ENCODE data around the gene C19orf67.

Gene C19orf67

GRCh38 chr19:14107581-14108461 lies 22.2 kb upstream of the C19orf67 start:
- DNase-seq: no peak

- DNase-seq: no peak
Measured at GRCh38 chr19:14106840-14107239, 21.3 kb upstream of the C19orf67 start.

- no peak for DNase-seq
Measured at GRCh38 chr19:14105680-14106079, 20.1 kb upstream of the C19orf67 start.

DNA sequence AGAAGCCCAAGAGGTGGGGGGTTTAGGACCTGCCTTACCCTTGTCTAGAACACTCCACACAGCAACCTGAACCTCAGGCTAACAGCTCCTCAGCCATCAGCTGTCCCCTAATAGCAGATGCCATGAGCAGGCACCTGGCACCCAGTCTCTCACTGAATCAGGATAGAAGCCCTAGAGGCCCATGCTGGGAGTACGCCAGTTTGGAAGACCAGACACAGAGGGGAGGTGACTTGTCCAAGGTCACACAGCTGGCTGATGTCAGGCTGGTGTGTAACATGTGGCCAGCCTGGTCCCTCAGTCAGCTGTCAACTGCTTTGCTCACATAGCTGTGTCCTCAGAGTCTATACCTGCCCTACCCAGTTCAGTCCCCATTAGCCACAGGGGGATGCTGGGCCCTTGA lies 17.7 kb upstream of the C19orf67 start:
- DNase-seq: no peak

- DNase-seq: no peak
Measured at GRCh38 chr19:14102756-14103155, 17.2 kb upstream of the C19orf67 start.

DNA sequence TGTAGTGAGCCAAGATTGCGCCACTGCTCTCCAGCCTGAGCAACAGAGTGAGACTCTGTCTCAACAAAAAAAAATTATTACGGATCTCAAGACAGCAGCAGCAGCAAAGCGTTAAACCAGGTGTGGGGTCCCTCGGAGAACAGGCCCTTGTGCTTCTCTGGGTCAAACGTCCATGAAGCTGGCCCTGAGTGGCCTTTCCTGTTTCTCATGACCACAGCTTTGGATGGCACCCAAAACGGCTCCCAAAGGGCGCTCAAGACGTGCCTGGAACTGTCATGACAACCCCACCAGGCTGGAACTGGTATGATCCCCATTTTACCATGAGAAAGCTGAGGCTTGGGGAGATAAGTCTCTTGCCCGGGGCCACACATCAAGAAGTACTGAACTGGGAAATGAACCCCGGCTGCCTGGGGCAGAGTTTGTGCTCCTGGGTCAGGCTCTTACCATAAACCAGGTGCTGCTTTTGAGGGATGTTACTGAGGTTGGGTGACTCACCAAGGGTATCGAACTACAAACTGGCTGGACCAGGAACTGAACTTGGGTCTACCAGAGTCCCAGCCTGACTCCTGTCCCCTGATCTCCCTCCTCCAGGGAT lies 16.6 kb upstream of the C19orf67 start:
- DNase-seq: no peak

GRCh38 chr19:14101003-14101545 lies 15.5 kb upstream of the C19orf67 start:
- DNase-seq: no peak

GRCh38 chr19:14097532-14098151 lies 12.1 kb upstream of the C19orf67 start:
- no peak for DNase-seq

DNA sequence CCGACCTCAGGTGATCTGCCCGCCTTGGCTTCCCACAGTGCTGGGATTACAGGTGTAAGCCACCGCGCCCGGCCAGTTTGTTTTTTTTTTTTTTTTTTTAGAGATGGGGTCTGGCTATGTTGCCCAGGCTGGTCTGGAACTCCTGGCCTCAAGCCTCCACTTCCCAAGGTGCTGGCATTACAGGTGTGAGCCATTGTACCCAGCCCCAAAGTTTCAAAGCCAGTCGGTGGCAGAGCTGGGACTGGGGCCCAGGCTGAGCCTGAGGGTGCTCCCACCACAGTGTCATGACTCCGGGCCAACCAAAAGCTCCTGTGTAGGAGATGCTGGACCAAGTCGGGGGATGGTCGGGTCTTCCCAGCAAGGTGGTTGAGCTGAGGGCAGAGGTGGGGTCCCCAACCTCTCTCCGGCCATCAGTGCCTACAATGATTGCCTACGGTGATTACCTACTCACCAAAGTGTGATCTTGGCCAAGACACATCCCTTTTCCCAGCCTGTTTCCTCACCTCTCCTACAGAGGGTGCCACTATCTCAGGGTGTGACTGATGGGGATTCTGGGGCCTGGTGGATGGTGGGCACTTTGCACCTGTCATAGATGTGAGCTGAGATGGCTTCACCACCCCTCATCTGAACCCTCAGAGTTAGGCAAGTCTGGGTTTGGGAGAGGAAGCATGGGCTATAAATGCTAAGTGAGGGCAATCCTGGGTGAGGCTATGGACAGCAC lies 10.8 kb upstream of the C19orf67 start:
- no peak for DNase-seq

GRCh38 chr19:14094854-14095253 lies 9.3 kb upstream of the C19orf67 start:
- no peak for DNase-seq

- no peak for DNase-seq
Measured at GRCh38 chr19:14093117-14093823, 7.7 kb upstream of the C19orf67 start.

- DNase-seq: no peak
Measured at GRCh38 chr19:14091813-14092462, 6.4 kb upstream of the C19orf67 start.

GRCh38 chr19:14091081-14091812 lies 5.7 kb upstream of the C19orf67 start:
- peak; percentile 90 for DNase-seq

DNA sequence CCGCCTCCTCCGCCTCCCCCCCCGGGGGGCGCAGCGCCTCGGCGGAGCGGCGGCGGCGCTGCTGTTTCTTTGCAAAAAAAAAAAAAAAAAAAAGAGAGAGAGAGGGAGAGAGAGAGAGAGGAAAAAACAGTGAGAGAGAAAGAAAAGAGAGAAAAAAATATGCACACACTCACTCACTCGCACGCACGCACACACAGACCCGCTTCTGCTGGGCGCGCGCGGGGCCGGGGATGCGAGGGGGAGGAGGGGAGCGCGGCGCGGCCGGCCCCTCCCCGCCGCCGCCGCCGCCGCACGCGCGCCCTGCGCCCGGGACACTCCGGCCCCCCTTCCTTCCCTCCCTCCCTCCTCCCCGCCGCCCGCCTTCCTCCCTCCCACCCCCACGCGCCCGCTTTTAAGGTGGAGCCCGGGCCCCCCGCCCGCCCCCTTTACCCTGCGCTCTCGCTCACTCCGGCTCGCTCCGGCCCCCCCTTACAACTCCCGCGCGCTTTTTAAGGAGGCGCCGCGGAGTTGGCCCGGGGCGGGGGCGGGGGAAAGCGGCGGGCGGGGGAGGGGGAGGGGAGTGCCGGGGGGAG lies 5.0 kb upstream of the C19orf67 start, which contains the start of gene SAMD1:
SAMD1 (minus strand) TSS at position 243 of the 572 bp plus-strand sequence.
- peak; percentile 92 for DNase-seq

DNA sequence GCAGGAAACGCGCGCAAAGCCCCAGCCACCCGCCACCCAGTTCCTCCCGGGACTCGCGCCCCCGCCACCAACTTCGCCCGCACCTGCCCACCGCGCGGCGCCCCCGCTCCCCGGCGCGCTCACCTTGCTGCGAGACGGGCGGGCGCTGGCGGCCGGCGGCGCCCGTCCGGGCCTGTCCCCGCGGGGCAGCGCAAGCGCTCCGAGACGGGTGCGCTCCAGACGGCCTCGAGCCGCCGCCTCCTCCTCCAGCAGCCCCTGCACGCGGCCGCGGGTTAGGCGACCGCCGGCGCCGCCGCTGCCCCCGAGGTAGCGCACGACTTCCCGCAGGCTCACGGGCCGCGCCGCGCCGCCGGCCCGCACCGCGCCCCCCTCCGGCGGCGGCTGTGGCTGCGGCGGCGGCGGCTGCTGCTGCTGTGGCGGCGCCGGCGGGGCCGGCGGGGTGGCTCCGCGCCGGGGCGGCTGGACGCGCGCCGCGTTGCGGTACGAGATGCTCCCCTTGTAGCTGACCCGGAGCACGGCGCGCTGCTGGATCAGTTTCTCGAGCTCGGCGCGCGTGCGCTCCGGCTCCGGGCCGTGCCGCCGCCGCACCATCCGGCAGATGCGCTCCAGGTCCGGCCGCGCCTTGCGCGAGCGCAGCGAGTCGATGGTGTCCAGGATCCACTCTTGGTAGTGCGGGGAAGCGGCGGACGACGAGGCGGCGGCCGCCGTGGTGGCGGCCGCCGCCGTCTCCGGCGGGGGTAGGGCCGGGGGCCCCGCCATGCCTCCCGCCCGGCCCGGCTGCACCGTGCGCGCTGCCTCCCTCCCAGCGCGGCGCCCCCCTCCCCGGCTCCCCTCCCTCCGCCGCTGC lies 4.3 kb upstream of the C19orf67 start:
- peak; percentile 83 for DNase-seq

DNA sequence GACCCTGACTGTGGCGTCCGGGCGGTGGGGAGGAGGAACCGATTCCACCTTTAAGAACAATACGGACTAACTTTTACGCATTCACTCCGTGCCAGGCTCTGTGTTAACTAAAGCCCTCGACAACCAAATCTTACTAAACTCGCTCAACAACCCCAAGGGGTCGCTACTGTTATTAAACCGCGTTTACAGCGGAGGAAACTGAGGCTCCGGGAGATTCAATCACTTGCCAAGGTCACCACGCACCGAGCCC lies 3.8 kb upstream of the C19orf67 start:
- no peak for DNase-seq

DNA sequence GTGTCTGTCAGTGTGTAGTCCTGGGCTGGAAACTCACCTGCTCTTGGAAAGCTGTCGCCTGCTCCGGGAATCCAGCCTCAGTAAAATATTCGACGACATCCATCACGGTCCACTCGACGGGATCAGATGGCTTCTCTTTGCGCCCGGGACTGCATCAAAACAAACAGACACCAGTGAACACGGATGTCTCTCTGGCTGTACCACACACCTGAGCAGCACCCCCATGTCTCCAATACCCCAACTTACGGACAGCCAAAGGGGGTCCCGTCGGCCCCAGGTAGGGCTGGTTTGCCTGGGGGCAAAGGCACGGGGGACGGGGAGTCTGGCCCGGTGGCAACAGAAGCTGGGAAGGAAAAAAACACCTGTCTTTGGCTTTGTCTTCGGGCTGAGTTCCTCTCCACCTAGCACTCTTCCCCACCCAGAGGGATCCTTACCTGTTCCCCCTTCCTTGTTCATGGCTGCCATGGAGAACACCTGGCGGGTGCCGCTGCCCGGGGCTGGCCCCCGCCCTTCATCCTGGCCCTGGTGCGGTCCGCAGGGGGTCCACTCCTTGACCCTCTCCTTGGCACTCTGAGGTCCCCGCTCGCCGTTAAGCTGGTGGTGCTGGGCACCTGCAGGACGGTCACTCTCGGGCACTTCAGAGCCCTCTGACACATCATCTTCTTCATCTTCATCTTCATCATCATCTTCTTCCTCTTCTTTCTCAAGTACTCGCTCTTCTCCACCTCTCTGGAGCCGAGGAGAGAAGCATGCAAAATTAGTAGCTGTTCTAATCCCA lies 3.2 kb upstream of the C19orf67 start:
- no peak for DNase-seq

DNA sequence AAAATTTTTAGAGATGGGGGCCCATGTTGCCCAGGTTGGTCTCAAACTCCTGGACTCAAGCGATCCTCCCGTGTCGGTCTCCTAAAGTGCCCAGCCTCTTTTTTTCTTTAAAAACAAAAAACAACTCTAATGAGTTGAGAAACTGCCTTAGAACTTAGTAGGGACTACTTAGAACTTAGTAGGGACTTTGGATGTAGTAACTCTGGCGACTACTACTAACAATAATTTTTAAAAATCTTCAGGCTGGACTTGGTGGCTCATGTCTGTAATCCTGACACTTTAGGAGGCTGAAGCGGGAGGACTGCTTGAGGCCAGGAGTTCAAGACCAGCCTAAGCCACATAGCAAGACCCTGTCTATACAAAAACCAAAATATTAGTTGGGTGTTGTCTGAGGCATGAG lies 515 bp upstream of the C19orf67 start:
- DNase-seq: no peak

GRCh38 chr19:14082675-14082960 lies 3.0 kb downstream of the C19orf67 start:
- DNase-seq: no peak
